Lower leg skin (tissue), 4 donors: Measurements from ENCODE around the gene LZTS2. TPM values are rescaled to one million over a fixed set of nuclear protein-coding genes. Genes with fewer than 3 reads are reported as not detected.

ENCODE experiments used
- DNase-seq, 2 donors: peaks; one replicate each; pipeline ENCODE4 v3.0.0-alpha.2; 2019; ENCODE audit warnings: low spot score in 2 of 2
- H3K4me3 ChIP-seq: fragments of 200-600 bp; sonication (generic); 2 replicates; pipeline ENCODE4 v1.5.1; 2017; ENCODE audit warnings: mild to moderate bottlenecking, low read depth; ENCODE audit not compliant: poor library complexity, severe bottlenecking
- POLR2A ChIP-seq, 2 donors: fragments of 450-650 bp; IDR thresholded peaks; one replicate each; pipeline ENCODE4 v1.6.1; 2016 to 2017; ENCODE audit warnings: antibody characterized with exemption in 2 of 2, mild to moderate bottlenecking in 1 of 2, moderate library complexity in 1 of 2
- WGBS, 2 donors: methylation state at CpG; one replicate each; pipeline ENCODE4 v1.1.5; 2018; 5-methylcytosine and 5-hydroxymethylcytosine counted together
- intact Hi-C: fragments of 100-400 bp; cut with DNase I; formaldehyde crosslinking; loops from one replicate; pipeline ENCODE4 v1.15.0; 2023; ENCODE audit warnings: low total_unique reads
- total RNA-seq, 4 donors: library from RNA; depleted of rRNA; stranded (reverse); fragments of >200 nt; gene quantifications; one replicate each; pipeline ENCODE4 v1.1.0, GENCODE V29; 2016
- TF ChIP-seq, protein P1 (sequence below), 3 donors: fragments of 450-650 bp; IDR thresholded peaks; one replicate each; pipeline ENCODE4 v1.5.1; 2016; ENCODE audit warnings: antibody characterized with exemption in 3 of 3, mild to moderate bottlenecking in 3 of 3, moderate library complexity in 2 of 3

LZTS2 gene
- total RNA-seq, 4 donors from 2014 or later = 58.9 to 81.4 (median 71.2) TPM

- 63 to 72% methylated on average over 5 of the region's 5 CpGs for WGBS, 2 donors
Observed at GRCh38 chr10:100985336-100985735, 14.3 kb upstream of the LZTS2 start.

DNA sequence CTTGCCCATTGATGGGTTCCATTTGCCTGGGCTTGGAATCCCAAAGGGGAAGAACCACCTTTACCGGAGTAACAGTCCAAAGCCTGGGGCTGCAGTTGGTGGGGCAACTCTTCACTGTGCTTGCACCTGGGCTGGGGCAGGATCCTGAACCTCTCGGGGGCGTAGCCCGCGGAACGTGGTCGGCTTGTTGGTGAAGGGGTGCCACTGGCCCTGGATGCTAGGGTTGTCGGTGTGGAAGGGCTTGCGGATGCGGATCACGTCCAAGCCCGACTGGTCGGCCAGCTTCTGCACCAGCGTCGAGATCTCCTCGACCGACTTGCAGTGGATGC lies 13.0 kb upstream of the LZTS2 start:
- TF ChIP-seq, protein P1, sequence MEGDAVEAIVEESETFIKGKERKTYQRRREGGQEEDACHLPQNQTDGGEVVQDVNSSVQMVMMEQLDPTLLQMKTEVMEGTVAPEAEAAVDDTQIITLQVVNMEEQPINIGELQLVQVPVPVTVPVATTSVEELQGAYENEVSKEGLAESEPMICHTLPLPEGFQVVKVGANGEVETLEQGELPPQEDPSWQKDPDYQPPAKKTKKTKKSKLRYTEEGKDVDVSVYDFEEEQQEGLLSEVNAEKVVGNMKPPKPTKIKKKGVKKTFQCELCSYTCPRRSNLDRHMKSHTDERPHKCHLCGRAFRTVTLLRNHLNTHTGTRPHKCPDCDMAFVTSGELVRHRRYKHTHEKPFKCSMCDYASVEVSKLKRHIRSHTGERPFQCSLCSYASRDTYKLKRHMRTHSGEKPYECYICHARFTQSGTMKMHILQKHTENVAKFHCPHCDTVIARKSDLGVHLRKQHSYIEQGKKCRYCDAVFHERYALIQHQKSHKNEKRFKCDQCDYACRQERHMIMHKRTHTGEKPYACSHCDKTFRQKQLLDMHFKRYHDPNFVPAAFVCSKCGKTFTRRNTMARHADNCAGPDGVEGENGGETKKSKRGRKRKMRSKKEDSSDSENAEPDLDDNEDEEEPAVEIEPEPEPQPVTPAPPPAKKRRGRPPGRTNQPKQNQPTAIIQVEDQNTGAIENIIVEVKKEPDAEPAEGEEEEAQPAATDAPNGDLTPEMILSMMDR (IDR thresholded peaks at IDR 0.05) = no peak
- no peak for TF ChIP-seq POLR2A (IDR thresholded peaks at IDR 0.05)
- intact Hi-C loops = no loop called here
- peak in 1 of 2 donors; percentile 83 for DNase-seq
- 18 to 25% methylated on average over 16 to 17 of the region's 17 CpGs for WGBS, 2 donors
- peak overlapping the region; percentile 76 for H3K4me3 ChIP-seq

More at GRCh38 chr10:100985336-100985735, 14.3 kb upstream of the LZTS2 start:
- intact Hi-C loops = no loop called here
- TF ChIP-seq POLR2A (IDR thresholded peaks at IDR 0.05) = no peak
- TF ChIP-seq, protein P1 (IDR thresholded peaks at IDR 0.05) = no peak
- peak in 1 of 2 donors; percentile 58 for DNase-seq
- H3K4me3 ChIP-seq = no peak overlapping the region

GRCh38 chr10:100986952-100987684 lies 12.5 kb upstream of the LZTS2 start, which contains the start of the genes MRPL43 and TWNK:
TSS of gene MRPL43 (minus strand) at chr10:100987497. CDS start at chr10:100987443, 54 bp downstream.
TSS of gene TWNK (plus strand) at chr10:100987543. CDS start at chr10:100988211, 668 bp downstream.
- peak within 1 kb of the TSS; percentile 76 for H3K4me3 ChIP-seq
- intact Hi-C loops = no loop called here
- DNase-seq = peak; percentile 77 to 96
- 1% methylated on average over 44 to 70 of the region's 75 CpGs for WGBS, 2 donors
- TF ChIP-seq POLR2A (IDR thresholded peaks at IDR 0.05) = no peak
- TF ChIP-seq, protein P1 (IDR thresholded peaks at IDR 0.05) = no peak

DNA sequence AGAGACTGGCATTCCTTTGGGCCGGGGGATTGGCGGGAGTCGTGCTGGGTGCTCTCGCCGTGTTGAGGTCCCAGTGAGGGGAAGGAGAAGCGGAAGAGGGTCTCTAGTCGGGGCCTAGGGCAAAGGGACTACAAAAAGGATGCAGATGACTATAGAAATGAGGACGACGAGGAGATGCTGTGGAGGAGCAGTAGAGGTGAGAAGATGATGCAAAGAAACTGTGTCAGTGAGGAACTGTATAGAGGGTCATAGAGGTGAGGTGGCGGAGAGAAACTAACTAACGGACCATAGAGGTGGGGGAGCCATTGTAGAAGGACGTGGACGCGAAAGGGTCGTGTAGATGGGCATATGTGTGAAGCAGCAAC lies 11.9 kb upstream of the LZTS2 start:
- H3K4me3 ChIP-seq = peak overlapping the region; percentile 76
- intact Hi-C loops = no loop called here
- no peak for DNase-seq
- WGBS, 2 donors = 1 to 3% methylated on average over 15 of the region's 15 CpGs
- TF ChIP-seq, protein P1 (IDR thresholded peaks at IDR 0.05) = no peak
- no peak for TF ChIP-seq POLR2A (IDR thresholded peaks at IDR 0.05)

- H3K4me3 ChIP-seq = no peak overlapping the region
- no peak for DNase-seq
- 62 to 63% methylated on average over 5 to 8 of the region's 10 CpGs for WGBS, 2 donors
- TF ChIP-seq, protein P1 (IDR thresholded peaks at IDR 0.05) = no peak
- TF ChIP-seq POLR2A (IDR thresholded peaks at IDR 0.05) = no peak
- intact Hi-C loops = no loop called here
Observed at GRCh38 chr10:100988166-100988565, 11.4 kb upstream of the LZTS2 start.
